HepG2 (cell line): ENCODE measurements around the gene SLC5A10. TPM values are rescaled to one million over a fixed set of nuclear protein-coding genes. Genes with fewer than 3 reads are reported as not detected.
A peak's percentile ranks its signal among the peaks of the same experiment; 100 is the strongest.

Experiments
- CREB1 ChIP-seq, 2 experiments: fragments of 450-650 bp in 1 of 2; IDR thresholded peaks; 2 replicates each; pipeline ENCODE4 v1.6.1; 2016 to 2017; ENCODE audit warnings: control low read depth in 1 of 2, mild to moderate bottlenecking in 1 of 2, missing compliant biosample characterization in 1 of 2, missing genetic modification characterization in 1 of 2
- MED1 ChIP-seq: sonication (generic); formaldehyde crosslinking; IDR thresholded peaks from 2 replicates; pipeline ENCODE4 v1.4.0; 2020; ENCODE audit warnings: missing genetic modification reagents
- NR1H2 ChIP-seq: sonication (generic); formaldehyde crosslinking; IDR thresholded peaks from 2 replicates; pipeline ENCODE4 v1.8.1; 2022; ENCODE audit warnings: low read depth, missing genetic modification reagents, borderline replicate concordance
- SALL1 ChIP-seq: sonication (generic); formaldehyde crosslinking; IDR thresholded peaks from 2 replicates; pipeline ENCODE4 v1.8.0; 2022; ENCODE audit warnings: mild to moderate bottlenecking, missing genetic modification reagents
- SOX13 ChIP-seq, 3 experiments: fragments of 450-650 bp in 1 of 3; sonication (generic) in 1 of 3; formaldehyde crosslinking in 1 of 3; IDR thresholded peaks in 2 of 3; conservative IDR thresholded peaks in 1 of 3; 2 replicates each; pipeline versions ENCODE4 v1.5.0 to v1.6.1; 2016 to 2020; ENCODE audit warnings: antibody characterized with exemption in 1 of 3, mild to moderate bottlenecking in 1 of 3, missing compliant biosample characterization in 1 of 3, missing genetic modification reagents in 1 of 3, moderate library complexity in 1 of 3
- SP4 ChIP-seq: sonication (generic); formaldehyde crosslinking; IDR thresholded peaks from 2 replicates; pipeline ENCODE4 v1.8.1; 2023; ENCODE audit warnings: mild to moderate bottlenecking, missing genetic modification reagents
- SRSF9 ChIP-seq: fragments of 200-400 bp; formaldehyde crosslinking; IDR thresholded peaks from 2 replicates; pipeline ENCODE4 v1.6.1; 2018; ENCODE audit warnings: borderline replicate concordance, mild to moderate bottlenecking, low read depth, low read length; ENCODE audit not compliant: insufficient read depth, poor library complexity, severe bottlenecking
- SSRP1 ChIP-seq: IDR thresholded peaks from 2 replicates; pipeline ENCODE4 v1.6.1; 2016; ENCODE audit warnings: control low read depth
- ZBTB42 ChIP-seq: sonication (generic); formaldehyde crosslinking; IDR thresholded peaks from 2 replicates; pipeline ENCODE4 v1.5.0; 2020; ENCODE audit warnings: mild to moderate bottlenecking, missing genetic modification reagents
- ZNF20 ChIP-seq: sonication (generic); formaldehyde crosslinking; IDR thresholded peaks from 2 replicates; pipeline ENCODE4 v1.4.0; 2020; ENCODE audit warnings: mild to moderate bottlenecking, moderate library complexity, missing genetic modification reagents
- ZNF547 ChIP-seq: sonication (generic); formaldehyde crosslinking; IDR thresholded peaks from 2 replicates; pipeline ENCODE4 v1.5.1; 2020; ENCODE audit warnings: mild to moderate bottlenecking, missing genetic modification reagents
- ZNF577 ChIP-seq: sonication (generic); formaldehyde crosslinking; IDR thresholded peaks from 2 replicates; pipeline ENCODE4 v1.4.0; 2020; ENCODE audit warnings: mild to moderate bottlenecking, low read depth, missing genetic modification reagents, borderline replicate concordance
- ZNF644 ChIP-seq: IDR thresholded peaks from 2 replicates; pipeline ENCODE4 v1.6.1; 2016; ENCODE audit warnings: low read depth
- polyA plus RNA-seq, 8 experiments: library from polyadenylated mRNA; depleted of rRNA in 3 of 8; stranded (reverse) in 7 of 8; unstranded in 1 of 8; fragments of >200 nt; fragmentation: Illumina TruSeq in 4 of 8; extraction: Trizol in 4 of 8; gene quantifications; 2 replicates each; pipeline versions ENCODE4 v1.2.1 to v1.2.3, GENCODE V29; 2011 to 2016; ENCODE audit warnings: low read depth in 4 of 8, missing spikeins in 1 of 8, mixed read lengths in 1 of 8; ENCODE audit not compliant: insufficient read depth in 1 of 8
- total RNA-seq, 5 experiments: library from RNA; depleted of rRNA; stranded (reverse); fragments of >200 nt; fragmentation: Illumina TruSeq; extraction: Trizol; gene quantifications; 2 replicates each; pipeline ENCODE4 v1.2.3, GENCODE V29; 2016; ENCODE audit warnings: low read depth in 1 of 5
- TF ChIP-seq, protein P1 (sequence below): IDR thresholded peaks from 2 replicates; pipeline ENCODE4 v1.6.1; 2016; ENCODE audit warnings: low read depth, borderline replicate concordance
- TF ChIP-seq, protein P2 (sequence below): IDR thresholded peaks from 2 replicates; pipeline ENCODE4 v1.6.1; 2016; ENCODE audit warnings: low read depth, control low read depth
- TF ChIP-seq, protein P3 (sequence below): sonication (generic); formaldehyde crosslinking; IDR thresholded peaks from 2 replicates; pipeline ENCODE4 v1.4.0; 2020; ENCODE audit warnings: mild to moderate bottlenecking, missing genetic modification reagents
- TF ChIP-seq, protein P4 (sequence below): IDR thresholded peaks from 2 replicates; pipeline ENCODE4 v1.6.1; 2018; ENCODE audit warnings: missing genetic modification reagents, mild to moderate bottlenecking, missing compliant biosample characterization

The SLC5A10 gene
- total and polyA plus RNA-seq, 2 of the 13 experiments (the other 11 are each of a cell fraction or from before 2014, with no cell fraction given), result 0.05 TPM; not detected in 1

DNA sequence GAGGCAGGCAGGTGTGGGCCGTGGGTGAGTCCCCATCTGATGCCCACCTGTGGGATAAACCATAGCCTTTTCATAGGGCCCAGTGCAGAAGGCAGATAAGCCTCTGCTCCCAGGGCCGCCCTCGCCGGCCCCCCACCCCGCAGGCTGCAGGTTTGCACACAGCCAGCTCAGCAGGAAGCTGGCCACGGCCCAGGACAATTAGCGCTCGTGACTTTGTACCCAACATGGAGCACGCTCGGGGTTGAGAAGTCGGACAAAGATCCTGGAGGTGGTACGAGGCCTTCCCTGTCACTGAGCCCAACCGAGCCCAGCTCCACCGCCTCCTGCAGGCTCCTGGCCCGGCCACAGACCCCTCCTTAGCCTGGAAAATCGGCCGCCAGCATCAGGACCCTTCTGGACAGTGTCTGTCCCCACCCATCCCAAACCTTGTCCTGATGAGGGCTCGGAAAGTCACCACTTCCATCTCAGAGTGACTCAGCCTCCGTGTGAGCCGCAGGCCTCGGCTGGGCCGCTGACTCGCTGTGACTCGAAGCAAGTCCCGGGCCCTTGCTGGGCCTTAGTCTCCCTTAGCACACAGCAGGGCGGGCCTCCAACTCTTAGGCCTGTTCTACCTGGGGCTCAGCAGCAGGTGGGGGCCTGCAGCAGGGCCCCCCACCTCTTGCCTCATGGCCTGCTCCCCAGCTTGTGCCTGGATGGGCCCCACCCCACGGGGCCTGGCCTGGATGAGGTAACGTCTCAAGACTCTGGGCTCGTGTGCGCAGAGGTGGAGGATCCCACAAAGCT lies 29.9 kb downstream of the SLC5A10 start (continued):
- TF ChIP-seq, protein P1, sequence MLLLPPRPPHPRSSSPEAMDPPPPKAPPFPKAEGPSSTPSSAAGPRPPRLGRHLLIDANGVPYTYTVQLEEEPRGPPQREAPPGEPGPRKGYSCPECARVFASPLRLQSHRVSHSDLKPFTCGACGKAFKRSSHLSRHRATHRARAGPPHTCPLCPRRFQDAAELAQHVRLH (CRISPR knock-in tag), result peak; percentile 76; the same call in 1 of the 2 replicates
- TF ChIP-seq, protein P2, sequence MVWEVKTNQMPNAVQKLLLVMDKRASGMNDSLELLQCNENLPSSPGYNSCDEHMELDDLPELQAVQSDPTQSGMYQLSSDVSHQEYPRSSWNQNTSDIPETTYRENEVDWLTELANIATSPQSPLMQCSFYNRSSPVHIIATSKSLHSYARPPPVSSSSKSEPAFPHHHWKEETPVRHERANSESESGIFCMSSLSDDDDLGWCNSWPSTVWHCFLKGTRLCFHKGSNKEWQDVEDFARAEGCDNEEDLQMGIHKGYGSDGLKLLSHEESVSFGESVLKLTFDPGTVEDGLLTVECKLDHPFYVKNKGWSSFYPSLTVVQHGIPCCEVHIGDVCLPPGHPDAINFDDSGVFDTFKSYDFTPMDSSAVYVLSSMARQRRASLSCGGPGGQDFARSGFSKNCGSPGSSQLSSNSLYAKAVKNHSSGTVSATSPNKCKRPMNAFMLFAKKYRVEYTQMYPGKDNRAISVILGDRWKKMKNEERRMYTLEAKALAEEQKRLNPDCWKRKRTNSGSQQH (CRISPR knock-in tag), result 0 out of 2 replicates have a peak, but pooled peaks have one; percentile 44
- TF ChIP-seq ZBTB42, result peak; percentile 51; the same call in 1 of the 2 replicates
- peak; percentile 66; the same call in 1 of the 2 replicates for TF ChIP-seq ZNF644 (CRISPR knock-in tag)
- no peak for TF ChIP-seq ZNF547 (CRISPR knock-in tag)
- TF ChIP-seq SP4 (CRISPR knock-in tag), result peak; percentile 42; the same call in 1 of the 2 replicates
- peak; percentile 88 for TF ChIP-seq MED1 (CRISPR knock-in tag)
- TF ChIP-seq CREB1 (IDR thresholded peaks at IDR 0.05), result no peak
- no peak for TF ChIP-seq CREB1 (CRISPR knock-in tag; IDR thresholded peaks at IDR 0.05)
- TF ChIP-seq SSRP1, result 0 out of 2 replicates have a peak, but pooled peaks have one; percentile 41
- TF ChIP-seq, protein P3, sequence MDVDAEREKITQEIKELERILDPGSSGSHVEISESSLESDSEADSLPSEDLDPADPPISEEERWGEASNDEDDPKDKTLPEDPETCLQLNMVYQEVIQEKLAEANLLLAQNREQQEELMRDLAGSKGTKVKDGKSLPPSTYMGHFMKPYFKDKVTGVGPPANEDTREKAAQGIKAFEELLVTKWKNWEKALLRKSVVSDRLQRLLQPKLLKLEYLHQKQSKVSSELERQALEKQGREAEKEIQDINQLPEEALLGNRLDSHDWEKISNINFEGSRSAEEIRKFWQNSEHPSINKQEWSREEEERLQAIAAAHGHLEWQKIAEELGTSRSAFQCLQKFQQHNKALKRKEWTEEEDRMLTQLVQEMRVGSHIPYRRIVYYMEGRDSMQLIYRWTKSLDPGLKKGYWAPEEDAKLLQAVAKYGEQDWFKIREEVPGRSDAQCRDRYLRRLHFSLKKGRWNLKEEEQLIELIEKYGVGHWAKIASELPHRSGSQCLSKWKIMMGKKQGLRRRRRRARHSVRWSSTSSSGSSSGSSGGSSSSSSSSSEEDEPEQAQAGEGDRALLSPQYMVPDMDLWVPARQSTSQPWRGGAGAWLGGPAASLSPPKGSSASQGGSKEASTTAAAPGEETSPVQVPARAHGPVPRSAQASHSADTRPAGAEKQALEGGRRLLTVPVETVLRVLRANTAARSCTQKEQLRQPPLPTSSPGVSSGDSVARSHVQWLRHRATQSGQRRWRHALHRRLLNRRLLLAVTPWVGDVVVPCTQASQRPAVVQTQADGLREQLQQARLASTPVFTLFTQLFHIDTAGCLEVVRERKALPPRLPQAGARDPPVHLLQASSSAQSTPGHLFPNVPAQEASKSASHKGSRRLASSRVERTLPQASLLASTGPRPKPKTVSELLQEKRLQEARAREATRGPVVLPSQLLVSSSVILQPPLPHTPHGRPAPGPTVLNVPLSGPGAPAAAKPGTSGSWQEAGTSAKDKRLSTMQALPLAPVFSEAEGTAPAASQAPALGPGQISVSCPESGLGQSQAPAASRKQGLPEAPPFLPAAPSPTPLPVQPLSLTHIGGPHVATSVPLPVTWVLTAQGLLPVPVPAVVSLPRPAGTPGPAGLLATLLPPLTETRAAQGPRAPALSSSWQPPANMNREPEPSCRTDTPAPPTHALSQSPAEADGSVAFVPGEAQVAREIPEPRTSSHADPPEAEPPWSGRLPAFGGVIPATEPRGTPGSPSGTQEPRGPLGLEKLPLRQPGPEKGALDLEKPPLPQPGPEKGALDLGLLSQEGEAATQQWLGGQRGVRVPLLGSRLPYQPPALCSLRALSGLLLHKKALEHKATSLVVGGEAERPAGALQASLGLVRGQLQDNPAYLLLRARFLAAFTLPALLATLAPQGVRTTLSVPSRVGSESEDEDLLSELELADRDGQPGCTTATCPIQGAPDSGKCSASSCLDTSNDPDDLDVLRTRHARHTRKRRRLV (CRISPR knock-in tag), result peak; percentile 72; the same call in 1 of the 2 replicates
- TF ChIP-seq, protein P4, sequence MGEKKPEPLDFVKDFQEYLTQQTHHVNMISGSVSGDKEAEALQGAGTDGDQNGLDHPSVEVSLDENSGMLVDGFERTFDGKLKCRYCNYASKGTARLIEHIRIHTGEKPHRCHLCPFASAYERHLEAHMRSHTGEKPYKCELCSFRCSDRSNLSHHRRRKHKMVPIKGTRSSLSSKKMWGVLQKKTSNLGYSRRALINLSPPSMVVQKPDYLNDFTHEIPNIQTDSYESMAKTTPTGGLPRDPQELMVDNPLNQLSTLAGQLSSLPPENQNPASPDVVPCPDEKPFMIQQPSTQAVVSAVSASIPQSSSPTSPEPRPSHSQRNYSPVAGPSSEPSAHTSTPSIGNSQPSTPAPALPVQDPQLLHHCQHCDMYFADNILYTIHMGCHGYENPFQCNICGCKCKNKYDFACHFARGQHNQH, result 0 out of 2 replicates have a peak, but pooled peaks have one; percentile 18
- no peak for TF ChIP-seq NR1H2 (CRISPR knock-in tag)
- TF ChIP-seq SOX13 (IDR thresholded peaks at IDR 0.05), result no peak
- TF ChIP-seq SOX13 (CRISPR knock-in tag; conservative IDR thresholded peaks at IDR 0.05 in 1 of 2, IDR thresholded peaks at IDR 0.05 in 1 of 2), result peak in 1 of 2 experiments; percentile 70; a peak in 1 of 4 replicates
- no peak for TF ChIP-seq SRSF9
- peak; percentile 50; the same call in 1 of the 2 replicates for TF ChIP-seq ZNF577 (CRISPR knock-in tag)
- no peak for TF ChIP-seq ZNF20 (CRISPR knock-in tag)
- peak; percentile 63 for TF ChIP-seq SALL1 (CRISPR knock-in tag)
